ENCODE results near the gene TYW1B.
"Not testable (repeated sequence)": the region's sequence is repeated elsewhere in the genome, so short reads cannot be mapped to it uniquely, and the experiment has no call there.

The TYW1B gene

GRCh38 chr7:72827839-72828591 is at the start of gene TYW1B:
Gene TYW1B (minus strand): TSS chr7:72828200. CDS start chr7:72828075, 125 bp downstream.
- peak; percentile 93 for DNase-seq (ENCODE audit: low read depth, low spot score)

- not testable (repeated sequence) for DNase-seq (ENCODE audit: low read depth, low spot score)
Observed at GRCh38 chr7:72867591-72867990, 39.6 kb upstream of the TYW1B start.

DNA sequence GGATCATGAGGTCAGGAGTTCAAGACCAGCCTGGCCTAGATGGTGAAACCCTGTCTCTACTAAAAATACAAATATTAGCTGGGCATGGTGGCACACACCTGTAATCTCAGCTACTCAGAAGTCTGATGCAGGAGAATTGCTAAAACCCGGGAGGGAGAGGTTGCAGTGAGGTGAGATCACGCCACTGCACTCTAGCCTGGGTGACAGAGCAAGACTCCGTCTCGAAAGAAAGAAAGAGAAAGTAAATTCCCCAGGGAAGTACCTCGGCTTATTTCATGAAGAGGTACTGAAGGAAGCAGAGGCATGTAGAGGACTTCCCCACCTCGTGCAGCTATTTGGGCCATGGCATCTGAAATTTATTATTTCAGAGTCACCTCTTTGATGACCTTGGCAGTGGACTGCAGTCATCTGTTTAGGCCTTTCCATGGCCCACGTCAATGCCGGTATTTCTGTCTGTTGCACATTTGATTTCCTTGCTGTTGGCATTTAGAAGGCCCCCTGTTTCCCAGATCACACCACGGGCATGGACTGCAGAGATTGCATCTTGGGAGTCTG is 30.9 kb upstream of the TYW1B start:
- not testable (repeated sequence) for DNase-seq (ENCODE audit: low read depth, low spot score)

- not testable (repeated sequence) for DNase-seq (ENCODE audit: low read depth, low spot score)
Observed at GRCh38 chr7:72857925-72858324, 29.9 kb upstream of the TYW1B start.

- DNase-seq (ENCODE audit: low read depth, low spot score), result not testable (repeated sequence)
Observed at GRCh38 chr7:72855261-72855660, 27.3 kb upstream of the TYW1B start.

- not testable (repeated sequence) for DNase-seq (ENCODE audit: low read depth, low spot score)
Observed at GRCh38 chr7:72852937-72853336, 24.9 kb upstream of the TYW1B start.

GRCh38 chr7:72850746-72851145 is 22.7 kb upstream of the TYW1B start:
- DNase-seq (ENCODE audit: low read depth, low spot score), result not testable (repeated sequence)

GRCh38 chr7:72844146-72844545 is 16.1 kb upstream of the TYW1B start:
- DNase-seq (ENCODE audit: low read depth, low spot score), result not testable (repeated sequence)

- DNase-seq (ENCODE audit: low read depth, low spot score), result not testable (repeated sequence)
Observed at GRCh38 chr7:72843166-72843565, 15.2 kb upstream of the TYW1B start.

DNA sequence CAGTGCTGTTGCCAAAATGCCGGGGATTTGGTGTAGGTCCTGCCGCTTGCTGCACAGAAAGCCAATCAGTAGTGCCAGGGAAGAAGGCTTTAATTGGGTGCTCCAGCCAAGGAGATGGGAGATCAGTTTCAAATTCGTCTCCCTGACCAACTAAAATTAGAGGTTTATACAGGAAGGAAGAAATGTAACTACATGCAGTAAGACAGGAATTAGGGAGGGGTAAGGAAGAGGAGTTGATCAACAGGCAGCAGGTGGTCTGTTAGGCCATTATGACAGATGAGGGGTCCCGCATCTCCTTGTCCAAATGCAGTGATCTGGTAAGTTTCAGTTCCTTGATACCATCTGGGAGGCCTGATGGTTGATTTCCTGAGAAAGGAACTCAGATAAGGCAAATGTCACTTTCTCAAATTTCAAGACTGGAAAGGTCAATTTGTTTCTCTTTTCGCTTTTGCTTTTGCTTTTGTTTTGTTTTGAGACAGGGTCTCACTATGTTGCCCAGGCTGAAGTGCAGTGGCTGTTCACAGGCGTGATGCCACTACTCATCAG is 13.0 kb upstream of the TYW1B start:
- not testable (repeated sequence) for DNase-seq (ENCODE audit: low read depth, low spot score)

GRCh38 chr7:72838315-72838714 is 10.3 kb upstream of the TYW1B start:
- not testable (repeated sequence) for DNase-seq (ENCODE audit: low read depth, low spot score)

DNA sequence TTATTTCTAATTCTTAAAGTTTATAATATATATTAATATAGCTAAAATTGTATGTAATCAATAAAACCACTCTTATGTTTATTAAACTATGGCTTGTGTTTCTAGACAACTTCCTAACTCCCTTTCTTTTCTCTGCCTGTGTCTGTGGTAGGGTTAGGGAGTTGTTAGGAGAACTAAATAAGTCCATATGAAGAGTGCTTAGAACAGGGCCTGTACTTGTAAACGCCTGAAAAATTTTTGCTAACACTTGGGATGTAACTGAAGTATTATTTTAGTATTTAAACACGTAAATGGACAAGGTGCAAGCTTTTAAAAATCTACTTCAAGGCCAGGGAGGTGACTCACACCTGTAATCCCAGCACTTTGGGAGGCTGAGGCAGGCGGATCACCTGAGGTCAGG is 9.3 kb upstream of the TYW1B start:
- DNase-seq (ENCODE audit: low read depth, low spot score), result not testable (repeated sequence)

- DNase-seq (ENCODE audit: low read depth, low spot score), result not testable (repeated sequence)
Observed at GRCh38 chr7:72830567-72830966, 2.6 kb upstream of the TYW1B start.

- DNase-seq (ENCODE audit: low read depth, low spot score), result peak; percentile 31
Observed at GRCh38 chr7:72829687-72830354, 1.8 kb upstream of the TYW1B start.

- peak; percentile 91 for DNase-seq (ENCODE audit: low read depth, low spot score)
Observed at GRCh38 chr7:72829291-72829686, 1.3 kb upstream of the TYW1B start.

DNA sequence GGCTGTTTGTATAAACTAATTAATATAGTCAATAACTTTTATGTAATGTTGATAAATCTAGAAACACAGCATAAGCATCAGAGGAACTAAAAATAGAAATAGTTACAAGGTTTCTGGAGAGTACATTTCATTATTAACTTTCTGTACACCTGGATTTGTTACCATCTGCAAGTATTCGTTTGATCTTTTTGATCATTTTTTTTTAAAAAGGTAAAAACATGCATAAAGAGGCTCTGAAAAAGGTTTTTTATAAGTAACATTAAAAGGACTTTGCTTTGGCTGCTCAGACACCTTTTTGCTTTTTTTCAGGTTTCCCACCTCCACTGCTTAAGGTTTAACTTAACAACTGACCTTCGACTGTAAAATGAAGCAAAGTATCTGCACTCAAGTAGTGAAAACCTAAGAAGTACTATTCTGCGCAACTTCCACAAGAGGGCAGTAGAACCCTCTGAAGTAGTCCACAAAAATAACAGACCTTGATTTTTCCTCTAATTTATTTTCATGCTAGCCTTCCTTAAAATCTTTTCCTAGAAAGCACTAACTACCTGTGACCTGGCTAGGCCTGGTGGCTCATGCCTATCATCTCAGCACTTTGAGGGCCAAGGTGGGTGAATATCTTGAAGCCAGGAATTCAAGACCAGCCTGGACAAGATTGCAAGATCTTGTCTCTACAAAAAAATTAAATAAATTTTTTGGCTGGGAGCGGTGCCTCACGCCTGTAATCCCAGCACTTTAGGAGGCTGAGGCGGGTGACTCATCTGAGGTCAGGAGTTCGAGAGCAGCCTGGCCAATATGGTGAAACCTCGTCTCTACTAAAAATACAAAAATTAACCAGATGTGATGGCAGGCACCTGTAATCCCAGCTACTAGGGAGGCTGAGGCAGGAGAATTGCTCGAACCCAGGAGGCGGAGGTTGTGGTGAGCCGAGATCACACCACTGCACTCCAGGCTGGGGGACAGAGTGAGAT is 4.0 kb downstream of the TYW1B start:
- not testable (repeated sequence) for DNase-seq (ENCODE audit: low read depth, low spot score)

GRCh38 chr7:72822497-72822896 is 5.5 kb downstream of the TYW1B start:
- not testable (repeated sequence) for DNase-seq (ENCODE audit: low read depth, low spot score)

DNA sequence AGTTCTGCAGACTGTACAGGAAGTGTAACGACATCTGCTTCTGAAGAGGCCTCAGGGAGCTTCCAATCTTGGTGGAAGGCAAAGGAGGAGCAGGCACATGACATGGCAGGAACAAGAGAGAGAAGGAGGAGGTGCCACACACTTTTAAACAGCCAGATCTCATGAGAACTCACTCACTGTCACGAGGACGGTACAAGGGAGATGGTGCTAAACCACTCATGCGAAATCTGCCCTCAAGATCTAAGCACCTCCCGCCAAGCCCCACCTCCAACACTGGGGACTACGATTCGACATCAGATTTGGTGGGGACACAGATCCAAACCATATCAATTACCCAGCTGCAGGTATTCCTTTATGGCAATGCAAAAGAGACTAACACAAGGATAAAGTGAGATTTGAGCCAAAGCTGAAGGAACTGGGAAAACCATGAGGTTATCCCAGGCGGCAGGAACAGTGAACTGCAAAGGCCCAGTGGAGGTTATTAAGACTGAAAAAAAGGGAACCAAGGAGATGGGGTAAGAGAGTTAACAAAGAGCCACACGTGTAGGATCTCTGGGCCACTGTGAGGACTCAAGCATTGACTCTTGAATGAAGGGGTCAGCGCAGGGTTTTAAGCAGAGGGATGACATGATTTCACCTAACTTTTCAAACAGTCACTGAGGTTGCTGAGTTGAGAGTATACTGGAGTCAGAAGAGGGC is 9.2 kb downstream of the TYW1B start:
- not testable (repeated sequence) for DNase-seq (ENCODE audit: low read depth, low spot score)

DNA sequence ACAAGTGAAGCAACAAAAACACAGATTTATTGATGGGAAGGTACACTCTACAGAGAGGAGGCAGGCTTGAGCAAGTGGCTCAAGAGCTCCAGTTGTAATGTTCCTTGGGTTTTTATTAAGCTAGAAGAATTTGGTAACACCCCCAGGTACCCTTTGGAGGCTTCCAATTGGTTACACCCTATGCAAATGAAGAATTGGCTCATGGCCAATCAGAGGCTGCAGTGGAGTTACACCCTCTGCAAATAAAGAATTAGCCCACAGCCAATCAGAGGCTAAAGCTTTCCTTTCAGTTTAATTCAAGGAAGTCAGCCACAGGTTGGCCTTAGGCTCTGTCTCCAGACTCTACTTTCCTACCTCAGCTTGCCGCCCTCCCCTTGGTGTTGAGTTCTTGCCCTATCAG is 10.3 kb downstream of the TYW1B start:
- DNase-seq (ENCODE audit: low read depth, low spot score), result not testable (repeated sequence)

DNA sequence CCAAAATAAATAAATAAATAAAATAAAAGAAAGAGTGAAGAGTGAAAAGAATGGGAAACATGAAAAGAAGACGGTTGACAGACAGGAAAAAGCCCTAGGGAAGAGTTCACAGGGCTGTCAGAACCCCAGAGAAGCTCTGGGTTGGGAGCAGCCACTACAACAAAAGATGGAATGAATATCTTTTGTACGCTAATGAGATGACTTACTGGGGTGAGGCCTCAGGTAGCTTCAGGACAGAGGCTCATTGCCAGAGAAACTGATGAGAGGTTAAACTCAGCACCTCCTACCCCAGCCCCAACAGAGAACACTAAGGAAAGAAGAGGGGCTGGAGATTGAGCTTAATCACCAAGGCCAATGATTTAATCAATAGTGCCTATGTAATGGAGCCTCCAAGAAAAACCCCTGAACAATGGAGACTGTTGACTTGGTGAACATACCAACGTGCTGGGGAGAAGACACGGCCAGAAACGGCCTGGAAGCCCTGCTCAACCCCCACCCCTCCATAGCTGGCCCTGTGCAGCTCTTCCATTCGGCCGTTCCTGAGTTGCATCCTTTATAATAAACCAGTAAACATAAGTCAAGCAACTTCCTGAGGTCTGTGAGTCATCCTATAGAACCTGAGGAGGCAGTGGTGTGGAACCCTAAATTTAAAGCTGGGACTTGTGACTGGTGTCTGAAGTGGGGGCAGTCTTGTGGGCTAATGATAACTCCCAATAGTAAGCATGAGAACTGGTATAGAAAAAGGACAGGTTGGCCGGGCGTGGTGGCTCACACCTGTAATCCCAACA is 11.4 kb downstream of the TYW1B start:
- DNase-seq (ENCODE audit: low read depth, low spot score), result not testable (repeated sequence)

All from activated naive CD8-positive, alpha-beta T cell treated with anti-CD3 and anti-CD28 coated beads, Interleukin-2, amount 50 U/mL, for 16 hours (primary cell).